ENCODE data around the gene LRRTM4. TPM values are rescaled to one million over a fixed set of nuclear protein-coding genes. Genes with fewer than 3 reads are reported as not detected.

Gene LRRTM4
- total RNA-seq, 1 donor from 2014 or later: 5.4 TPM

- no peaks in the 10 kb centered on the region for H3K36me3 Mint-ChIP-seq
- H3K4me1 Mint-ChIP-seq (ENCODE audit: unreplicated experiment): no peaks in the 10 kb centered on the region
- no peak overlapping the region for H3K4me3 Mint-ChIP-seq
- no peak for DNase-seq (ENCODE audit: extremely low spot score, unreplicated experiment)
- H3K9me3 Mint-ChIP-seq: peaks cover 4% of the 10 kb centered on the region
- H3K27ac Mint-ChIP-seq: no peak overlapping the region
- no peak for TF ChIP-seq CTCF (conservative IDR thresholded peaks at IDR 0.05)
- no peaks in the 10 kb centered on the region for H3K27me3 Mint-ChIP-seq
Observed at GRCh38 chr2:77479895-77480294, 42.3 kb downstream of the LRRTM4 start.

- Mint-ChIP-seq H3K4me3 (no peak overlapping the region), H3K36me3 (no peaks in the 10 kb centered on the region), H3K9me3 (peaks cover 4% of the 10 kb centered on the region), H3K27me3 (no peaks in the 10 kb centered on the region), H3K4me1 (ENCODE audit: unreplicated experiment) (no peaks in the 10 kb centered on the region), H3K27ac (no peak overlapping the region)
- DNase-seq (ENCODE audit: extremely low spot score, unreplicated experiment): no peak
- no peak for TF ChIP-seq CTCF (conservative IDR thresholded peaks at IDR 0.05)
Observed at GRCh38 chr2:77479395-77479794, 42.8 kb downstream of the LRRTM4 start.

- H3K9me3 Mint-ChIP-seq: no peaks in the 10 kb centered on the region
Observed at GRCh38 chr2:77470096-77470495, 52.1 kb downstream of the LRRTM4 start.

GRCh38 chr2:77469106-77469505, 53.1 kb downstream of the LRRTM4 start:
- Mint-ChIP-seq H3K4me3 (no peak overlapping the region), H3K9me3 (no peaks in the 10 kb centered on the region), H3K4me1 (ENCODE audit: unreplicated experiment) (no peaks in the 10 kb centered on the region), H3K27me3 (no peaks in the 10 kb centered on the region), H3K27ac (no peak overlapping the region), H3K36me3 (no peaks in the 10 kb centered on the region)
- DNase-seq (ENCODE audit: extremely low spot score, unreplicated experiment): no peak
- no peak for TF ChIP-seq CTCF (conservative IDR thresholded peaks at IDR 0.05)

More at GRCh38 chr2:77470096-77470495, 52.1 kb downstream of the LRRTM4 start:
- no peaks in the 10 kb centered on the region for H3K27me3 Mint-ChIP-seq
- H3K27ac Mint-ChIP-seq: no peak overlapping the region
- H3K36me3 Mint-ChIP-seq: no peaks in the 10 kb centered on the region
- H3K4me3 Mint-ChIP-seq: no peak overlapping the region
- no peaks in the 10 kb centered on the region for H3K4me1 Mint-ChIP-seq (ENCODE audit: unreplicated experiment)
- TF ChIP-seq CTCF (conservative IDR thresholded peaks at IDR 0.05): no peak
- DNase-seq (ENCODE audit: extremely low spot score, unreplicated experiment): no peak

- H3K9me3 Mint-ChIP-seq: peaks cover 6% of the 10 kb centered on the region
- no peak for TF ChIP-seq CTCF (conservative IDR thresholded peaks at IDR 0.05)
- DNase-seq (ENCODE audit: extremely low spot score, unreplicated experiment): no peak
- H3K36me3 Mint-ChIP-seq: peaks cover 3% of the 10 kb centered on the region
- no peak overlapping the region for H3K27ac Mint-ChIP-seq
- H3K27me3 Mint-ChIP-seq: no peaks in the 10 kb centered on the region
- H3K4me1 Mint-ChIP-seq (ENCODE audit: unreplicated experiment): no peaks in the 10 kb centered on the region
- no peak overlapping the region for H3K4me3 Mint-ChIP-seq
Observed at GRCh38 chr2:77459840-77460239, 62.3 kb downstream of the LRRTM4 start.

GRCh38 chr2:77458216-77458615, 64.0 kb downstream of the LRRTM4 start:
- Mint-ChIP-seq H3K4me3 (no peak overlapping the region), H3K9me3 (peaks cover 6% of the 10 kb centered on the region), H3K36me3 (peaks cover 3% of the 10 kb centered on the region), H3K27ac (no peak overlapping the region), H3K27me3 (no peaks in the 10 kb centered on the region), H3K4me1 (ENCODE audit: unreplicated experiment) (no peaks in the 10 kb centered on the region)
- no peak for DNase-seq (ENCODE audit: extremely low spot score, unreplicated experiment)
- no peak for TF ChIP-seq CTCF (conservative IDR thresholded peaks at IDR 0.05)

All from type B pancreatic cell (in vitro differentiated cells).